LNCAP (cell line): ENCODE results near the gene SDK1.

Experiments used
- CTCF ChIP-seq: fragments of 450-650 bp; IDR thresholded peaks from 2 replicates; pipeline ENCODE4 v1.5.1; 2017; ENCODE audit warnings: mild to moderate bottlenecking

Gene SDK1

GRCh38 chr7:4131063-4131462 is 830.0 kb downstream of the SDK1 start:
- TF ChIP-seq CTCF: no peak

- TF ChIP-seq CTCF: no peak
Measured at GRCh38 chr7:4132221-4132620, 831.2 kb downstream of the SDK1 start.

DNA sequence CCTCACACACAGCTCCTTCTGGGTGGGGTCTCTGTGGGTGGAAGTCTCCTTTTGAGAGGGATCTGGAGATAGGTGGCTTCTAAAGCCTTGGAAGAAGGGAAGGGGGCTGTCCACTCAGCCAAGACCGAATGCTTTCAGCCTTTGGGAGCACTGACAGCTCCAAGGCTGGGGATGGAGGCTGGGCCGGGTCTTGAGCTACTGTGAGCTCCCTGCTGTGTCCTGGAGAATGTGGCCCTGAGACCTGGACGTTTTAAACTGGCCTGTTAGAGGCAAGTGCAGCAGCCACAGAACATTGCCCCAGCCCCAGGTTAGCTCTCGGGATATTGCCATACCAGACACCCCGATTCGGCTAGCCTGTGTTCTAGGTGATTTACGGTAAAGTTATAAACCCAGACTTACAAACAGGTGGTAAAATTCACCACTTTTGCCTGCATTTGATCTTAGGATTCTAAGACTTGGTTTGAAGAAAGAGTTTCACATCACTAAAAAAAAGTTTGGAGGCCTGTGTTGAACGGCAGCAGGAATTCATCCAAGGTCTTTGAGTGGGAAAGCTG is 832.5 kb downstream of the SDK1 start:
- no peak for TF ChIP-seq CTCF

GRCh38 chr7:4134204-4134603 is 833.2 kb downstream of the SDK1 start:
- no peak for TF ChIP-seq CTCF

DNA sequence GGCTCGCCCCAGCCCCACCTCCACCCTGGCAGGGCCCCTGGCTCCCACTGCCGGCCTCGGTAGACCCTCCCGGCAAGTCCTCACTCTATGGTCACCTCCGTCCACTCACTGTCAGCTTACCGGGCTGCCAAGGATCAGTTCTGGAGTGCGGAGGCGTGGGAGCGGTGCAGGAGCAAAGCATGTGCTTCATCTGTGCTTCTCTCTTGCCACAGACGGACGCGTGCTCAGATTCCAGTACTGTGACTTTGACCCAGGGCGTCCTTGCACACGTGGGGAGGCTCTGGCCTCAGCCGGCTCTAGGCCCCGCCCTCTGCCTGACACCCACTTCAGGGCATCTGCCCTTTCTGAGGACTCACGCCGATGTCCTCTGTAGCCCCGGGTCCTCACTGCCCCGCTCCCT is 833.6 kb downstream of the SDK1 start:
- no peak for TF ChIP-seq CTCF

DNA sequence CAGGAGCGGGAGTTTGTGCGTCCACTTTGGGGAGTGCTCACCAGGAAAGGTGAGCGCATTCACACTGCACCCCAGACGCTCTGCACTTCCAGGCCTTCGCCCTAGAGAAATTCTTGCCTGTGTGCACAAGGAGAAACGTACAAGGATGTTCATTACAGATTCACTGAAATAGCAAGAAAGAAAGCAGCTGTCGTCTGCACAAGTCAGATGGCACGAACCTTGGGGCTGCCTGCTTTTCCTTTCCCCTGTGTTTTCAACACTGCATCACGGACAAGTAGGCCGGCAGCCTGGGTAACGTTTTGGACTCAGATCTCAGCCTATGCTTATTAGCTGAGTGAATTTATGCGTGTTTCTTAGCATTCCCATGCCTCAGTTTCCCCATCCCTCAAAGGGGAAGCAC is 834.2 kb downstream of the SDK1 start:
- TF ChIP-seq CTCF: no peak

DNA sequence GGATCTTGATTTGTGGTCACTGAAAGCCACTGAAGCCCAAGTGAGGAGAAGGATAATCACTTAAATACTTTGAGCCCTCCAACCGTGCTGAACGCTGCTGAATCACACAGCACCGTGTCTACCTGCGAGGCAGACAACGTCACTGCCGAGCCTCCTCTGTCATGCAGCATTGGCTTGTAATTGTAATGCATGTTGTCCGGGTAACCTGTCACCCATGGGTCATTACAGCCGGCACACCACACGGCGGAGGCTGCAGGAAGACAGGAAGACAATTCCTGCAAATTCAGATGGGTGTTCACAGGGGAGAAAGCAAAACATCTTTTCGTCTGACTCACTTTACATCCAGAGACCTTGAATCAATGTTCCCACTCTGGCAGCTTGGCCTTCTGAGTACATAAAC is 835.0 kb downstream of the SDK1 start:
- TF ChIP-seq CTCF: no peak

DNA sequence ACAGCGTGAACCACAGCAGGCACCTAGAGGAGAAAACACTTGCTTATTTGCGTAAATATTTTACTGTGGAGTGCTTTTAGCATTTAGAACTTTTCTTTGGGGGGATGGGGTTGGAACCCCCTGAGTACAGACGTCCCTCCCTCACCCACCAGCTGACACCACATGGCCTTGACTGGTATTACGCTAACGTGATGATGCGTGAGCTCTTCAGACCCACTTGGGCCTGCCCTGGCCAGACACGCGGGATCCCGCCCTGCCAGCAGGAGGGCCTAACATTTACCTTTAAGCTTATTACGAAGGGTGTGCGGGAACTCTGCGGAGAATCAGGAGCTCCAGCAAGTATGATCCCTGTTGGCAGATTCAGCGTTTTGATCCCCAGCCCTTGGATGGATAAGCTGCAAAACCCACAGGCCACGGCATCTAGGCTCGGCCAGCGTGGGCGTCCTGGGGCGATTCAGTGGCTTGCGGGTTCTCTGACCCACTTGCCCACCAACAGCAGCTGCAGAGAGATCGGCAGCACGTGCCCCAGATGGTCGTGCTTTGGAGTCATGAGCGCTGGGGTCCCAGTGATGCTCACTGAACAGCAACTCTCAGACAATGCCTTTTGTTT is 835.6 kb downstream of the SDK1 start:
- TF ChIP-seq CTCF: no peak
